VCaP (cell line): ENCODE results near the gene CRKL.

ENCODE experiments used
- H3K27ac ChIP-seq: fragments of 450-650 bp; 2 replicates; pipeline ENCODE4 v1.5.1; 2017
- TF ChIP-seq, protein P1 (sequence below): fragments of 450-650 bp; conservative IDR thresholded peaks from 2 replicates; pipeline ENCODE4 v1.5.1; 2017; ENCODE audit warnings: mild to moderate bottlenecking, moderate library complexity

CRKL gene

DNA sequence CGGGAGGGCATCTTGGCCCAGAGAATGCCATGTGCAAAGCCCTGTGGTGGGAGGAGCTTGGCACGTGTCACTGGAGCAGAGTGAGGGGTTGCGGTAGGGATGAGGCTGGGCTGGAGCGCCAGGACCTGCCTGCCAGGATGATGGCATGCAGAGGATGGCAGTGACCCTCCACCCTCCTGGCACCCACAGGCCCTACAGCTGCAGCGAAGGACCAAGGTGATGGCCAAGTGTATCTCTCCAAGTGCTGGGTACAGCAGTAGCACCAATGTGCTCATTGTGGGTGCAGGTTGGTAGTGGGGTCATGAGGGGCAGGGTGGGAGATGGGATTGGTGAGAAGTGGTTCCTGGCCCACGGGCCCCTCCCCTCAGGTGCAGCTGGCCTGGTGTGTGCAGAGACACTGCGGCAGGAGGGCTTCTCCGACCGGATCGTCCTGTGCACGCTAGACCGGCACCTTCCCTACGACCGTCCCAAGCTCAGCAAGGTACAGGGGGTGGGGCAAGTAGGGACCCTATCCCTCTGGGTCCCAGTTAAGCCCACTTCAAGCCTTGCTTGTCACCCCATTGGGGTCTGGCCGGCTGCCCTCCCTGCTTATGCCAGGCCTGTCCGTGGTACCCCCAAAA, 57.2 kb downstream of the CRKL start:
- TF ChIP-seq, protein P1, sequence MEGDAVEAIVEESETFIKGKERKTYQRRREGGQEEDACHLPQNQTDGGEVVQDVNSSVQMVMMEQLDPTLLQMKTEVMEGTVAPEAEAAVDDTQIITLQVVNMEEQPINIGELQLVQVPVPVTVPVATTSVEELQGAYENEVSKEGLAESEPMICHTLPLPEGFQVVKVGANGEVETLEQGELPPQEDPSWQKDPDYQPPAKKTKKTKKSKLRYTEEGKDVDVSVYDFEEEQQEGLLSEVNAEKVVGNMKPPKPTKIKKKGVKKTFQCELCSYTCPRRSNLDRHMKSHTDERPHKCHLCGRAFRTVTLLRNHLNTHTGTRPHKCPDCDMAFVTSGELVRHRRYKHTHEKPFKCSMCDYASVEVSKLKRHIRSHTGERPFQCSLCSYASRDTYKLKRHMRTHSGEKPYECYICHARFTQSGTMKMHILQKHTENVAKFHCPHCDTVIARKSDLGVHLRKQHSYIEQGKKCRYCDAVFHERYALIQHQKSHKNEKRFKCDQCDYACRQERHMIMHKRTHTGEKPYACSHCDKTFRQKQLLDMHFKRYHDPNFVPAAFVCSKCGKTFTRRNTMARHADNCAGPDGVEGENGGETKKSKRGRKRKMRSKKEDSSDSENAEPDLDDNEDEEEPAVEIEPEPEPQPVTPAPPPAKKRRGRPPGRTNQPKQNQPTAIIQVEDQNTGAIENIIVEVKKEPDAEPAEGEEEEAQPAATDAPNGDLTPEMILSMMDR: no peak

DNA sequence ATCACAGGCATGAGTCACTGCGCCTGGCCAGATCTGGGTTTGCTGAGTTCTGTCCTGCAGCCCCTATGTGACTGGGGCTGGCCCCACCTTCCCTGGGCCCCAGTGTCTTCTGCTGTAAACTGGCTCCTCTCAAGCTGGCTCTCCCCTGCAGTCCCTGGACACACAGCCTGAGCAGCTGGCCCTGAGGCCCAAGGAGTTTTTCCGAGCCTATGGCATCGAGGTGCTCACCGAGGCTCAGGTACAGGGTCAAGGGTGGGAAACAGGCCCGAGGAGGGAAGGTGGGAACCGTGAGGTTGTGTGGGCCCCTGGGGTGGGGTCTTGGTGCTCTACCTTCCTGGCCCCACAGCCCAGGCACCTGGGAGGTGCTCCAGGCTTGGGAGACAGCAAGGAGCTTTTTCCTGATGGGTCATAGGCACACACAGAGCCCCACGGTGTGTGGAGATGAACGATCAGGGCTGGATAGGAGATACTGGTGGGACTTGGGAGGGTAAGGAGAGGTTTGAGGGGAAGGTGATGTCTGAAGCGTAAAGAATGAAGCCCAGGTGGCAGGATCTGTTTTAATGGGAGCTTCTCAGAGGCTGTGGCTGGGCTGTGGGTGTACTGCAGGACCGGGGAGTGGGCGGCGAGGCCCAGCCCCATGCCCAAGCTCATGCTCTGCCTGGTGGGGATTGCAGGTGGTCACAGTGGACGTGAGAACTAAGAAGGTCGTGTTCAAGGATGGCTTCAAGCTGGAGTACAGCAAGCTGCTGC, 58.5 kb downstream of the CRKL start:
- TF ChIP-seq, protein P1: no peak

More for the DNA sequence above, 57.2 kb downstream of the CRKL start:
- H3K27ac ChIP-seq: no peak overlapping the region

DNA sequence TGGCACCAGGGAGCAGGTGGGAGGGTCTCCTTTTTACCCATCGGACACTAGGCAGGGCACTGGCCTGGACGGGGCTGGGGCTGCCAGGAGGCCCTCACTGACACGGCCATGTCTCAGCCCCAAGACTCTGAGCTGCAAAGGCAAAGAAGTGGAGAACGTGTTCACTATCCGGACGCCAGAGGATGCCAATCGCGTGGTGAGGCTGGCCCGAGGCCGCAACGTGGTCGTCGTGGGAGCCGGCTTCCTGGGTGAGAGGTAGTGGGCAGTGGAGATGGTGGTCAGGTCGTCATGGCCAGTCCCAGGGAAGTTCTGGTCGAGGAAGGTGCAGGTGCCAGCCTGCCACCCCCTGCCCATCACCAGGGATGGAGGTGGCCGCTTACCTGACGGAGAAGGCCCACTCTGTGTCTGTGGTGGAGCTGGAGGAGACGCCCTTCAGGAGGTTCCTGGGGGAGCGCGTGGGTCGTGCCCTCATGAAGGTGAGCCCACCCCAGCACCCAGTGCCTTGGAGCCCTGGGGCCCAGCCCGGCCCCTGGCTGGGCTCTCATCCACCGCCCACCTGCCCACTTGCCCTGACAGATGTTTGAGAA, 59.2 kb downstream of the CRKL start:
- H3K27ac ChIP-seq: no peak overlapping the region
- TF ChIP-seq, protein P1: no peak

More for the DNA sequence above, 58.5 kb downstream of the CRKL start:
- H3K27ac ChIP-seq: no peak overlapping the region

DNA sequence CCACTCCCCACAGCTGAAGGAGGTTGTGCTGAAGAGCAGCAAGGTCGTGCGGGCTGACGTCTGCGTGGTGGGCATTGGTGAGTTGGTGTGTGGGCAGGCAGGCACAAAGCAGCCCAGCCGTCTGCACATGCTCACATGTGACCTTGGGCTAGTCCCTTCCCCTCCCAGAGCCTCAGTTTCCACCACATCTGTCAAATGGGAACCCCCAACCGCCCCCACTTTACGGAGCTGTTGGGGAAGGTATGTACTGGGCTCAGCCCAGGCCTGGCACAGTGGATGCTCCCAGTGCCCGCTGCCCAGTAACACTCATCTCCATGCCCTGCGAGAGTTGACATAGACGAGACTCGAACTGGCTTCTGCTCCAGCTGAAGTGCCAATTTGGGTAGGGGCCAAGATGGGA, 59.8 kb downstream of the CRKL start:
- TF ChIP-seq, protein P1: no peak
- H3K27ac ChIP-seq: no peak overlapping the region

DNA sequence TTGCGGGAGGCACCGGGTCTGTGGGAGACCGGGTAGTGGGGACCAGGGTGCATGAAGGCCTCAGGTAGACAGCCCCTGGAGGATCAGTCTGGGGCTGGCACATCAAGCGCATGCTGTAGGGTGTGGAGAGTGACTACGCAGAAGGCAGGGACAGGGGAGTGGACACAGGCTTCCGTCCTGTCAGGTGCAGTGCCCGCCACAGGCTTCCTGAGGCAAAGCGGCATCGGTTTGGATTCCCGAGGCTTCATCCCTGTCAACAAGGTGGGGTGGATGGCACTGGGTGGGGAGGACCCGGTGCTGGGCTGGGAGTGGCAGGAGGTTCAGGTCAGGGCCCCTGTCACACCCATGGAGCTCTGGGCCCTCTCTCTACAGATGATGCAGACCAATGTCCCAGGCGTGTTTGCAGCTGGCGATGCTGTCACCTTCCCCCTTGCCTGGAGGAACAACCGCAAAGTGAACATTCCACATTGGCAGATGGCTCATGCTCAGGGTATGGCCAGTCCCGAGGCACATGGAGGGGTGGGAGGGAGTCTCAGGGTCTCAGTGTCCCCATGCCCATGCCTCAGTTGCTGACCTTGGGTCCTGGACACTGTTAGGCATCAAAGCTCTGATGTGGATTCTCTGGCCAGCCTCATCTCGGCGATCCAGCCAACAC, 60.4 kb downstream of the CRKL start:
- TF ChIP-seq, protein P1: no peak
- H3K27ac ChIP-seq: no peak overlapping the region

DNA sequence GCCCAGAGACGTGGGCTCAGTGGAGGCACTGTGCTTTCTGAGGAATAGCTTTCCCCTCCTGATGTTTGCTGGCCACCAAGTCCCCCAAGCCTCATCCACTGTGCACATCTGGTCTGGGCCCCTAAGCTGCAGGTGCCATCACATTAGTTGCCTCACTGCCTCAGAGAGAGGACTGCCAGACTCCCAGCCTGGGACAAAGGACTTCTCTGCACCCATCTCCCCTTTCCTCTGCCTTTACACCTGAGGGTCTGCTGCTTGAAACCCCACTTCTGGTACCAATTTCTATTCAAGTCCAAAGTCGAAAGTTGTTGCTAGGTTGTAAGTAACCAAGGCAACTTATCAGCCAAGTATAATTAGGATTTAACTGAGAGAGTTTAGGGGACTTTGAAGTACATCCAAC, 61.2 kb downstream of the CRKL start:
- H3K27ac ChIP-seq: no peak overlapping the region
- TF ChIP-seq, protein P1: no peak

DNA sequence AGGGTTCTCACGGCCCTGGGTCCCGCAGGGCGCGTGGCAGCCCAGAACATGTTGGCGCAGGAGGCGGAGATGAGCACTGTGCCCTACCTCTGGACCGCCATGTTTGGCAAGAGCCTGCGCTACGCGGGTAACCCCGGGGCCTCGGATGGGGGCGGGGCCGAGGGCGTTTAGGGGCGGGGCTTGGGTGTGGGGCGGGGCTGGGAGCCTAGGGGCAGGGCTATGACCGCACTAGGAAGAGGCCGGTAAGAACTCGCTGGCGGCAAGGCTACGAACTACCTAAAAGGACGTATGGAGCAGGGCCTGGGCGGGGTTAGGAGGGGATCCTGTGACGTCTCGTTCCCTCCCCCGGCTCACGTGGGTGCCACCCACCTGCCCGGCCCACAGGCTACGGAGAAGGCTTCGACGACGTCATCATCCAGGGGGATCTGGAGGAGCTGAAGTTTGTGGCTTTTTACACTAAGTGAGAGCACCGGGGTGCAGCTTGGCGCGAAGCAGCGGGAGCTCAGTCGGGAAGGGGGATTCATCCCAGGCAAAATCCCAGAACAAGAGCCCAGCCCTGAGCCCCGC, 62.1 kb downstream of the CRKL start:
- TF ChIP-seq, protein P1: no peak
- H3K27ac ChIP-seq: no peak overlapping the region
